Neutrophil (primary cell): Measurements from ENCODE around the gene SH3PXD2B.

Experiments used
- H3K27ac ChIP-seq: fragments of 200-600 bp; sonication (generic); 2 replicates; pipeline ENCODE4 v1.5.1; 2016; ENCODE audit warnings: mild to moderate bottlenecking, moderate library complexity
- H3K27me3 ChIP-seq: fragments of 200-600 bp; sonication (generic); 2 replicates; pipeline ENCODE4 v1.6.0; 2016; ENCODE audit warnings: mild to moderate bottlenecking
- H3K36me3 ChIP-seq: fragments of 200-600 bp; sonication (generic); 2 replicates; pipeline ENCODE4 v1.5.1; 2017
- H3K4me1 ChIP-seq, 2 experiments: fragments of 200-600 bp in 1 of 2; sonication (generic) in 1 of 2; 1 replicate in 1 of 2; 2 replicates in 1 of 2; pipeline versions ENCODE4 v1.5.1 to v1.6.1; 2013 to 2016; ENCODE audit warnings: low read depth in 1 of 2, low read length in 1 of 2, mild to moderate bottlenecking in 1 of 2, moderate library complexity in 1 of 2; ENCODE audit not compliant: control insufficient read depth in 1 of 2, insufficient read depth in 1 of 2
- H3K4me3 ChIP-seq, 2 experiments: fragments of 200-600 bp in 1 of 2; sonication (generic) in 1 of 2; 1 replicate in 1 of 2; 2 replicates in 1 of 2; pipeline ENCODE4 v1.5.1; 2013 to 2016; ENCODE audit warnings: low read depth in 1 of 2, low read length in 1 of 2, mild to moderate bottlenecking in 1 of 2, moderate library complexity in 1 of 2
- H3K9me3 ChIP-seq: fragments of 200-600 bp; sonication (generic); 2 replicates; pipeline ENCODE4 v1.5.1; 2016
- TF ChIP-seq, protein P1 (sequence below): fragments of 200-600 bp; sonication (generic); IDR thresholded peaks from 2 replicates; pipeline ENCODE4 v1.5.1; 2016; ENCODE audit warnings: antibody characterized with exemption

Gene SH3PXD2B

GRCh38 chr5:172280317-172280716 is 174.0 kb downstream of the SH3PXD2B start:
- Histone ChIP-seq H3K27ac (no peak overlapping the region), H3K4me1 (peaks cover 32 to 37% of the 10 kb centered on the region in 2 experiments), H3K27me3 (peaks cover 22% of the 10 kb centered on the region), H3K4me3 (no peak overlapping the region), H3K9me3 (no peaks in the 10 kb centered on the region), H3K36me3 (no peaks in the 10 kb centered on the region)
- TF ChIP-seq, protein P1, sequence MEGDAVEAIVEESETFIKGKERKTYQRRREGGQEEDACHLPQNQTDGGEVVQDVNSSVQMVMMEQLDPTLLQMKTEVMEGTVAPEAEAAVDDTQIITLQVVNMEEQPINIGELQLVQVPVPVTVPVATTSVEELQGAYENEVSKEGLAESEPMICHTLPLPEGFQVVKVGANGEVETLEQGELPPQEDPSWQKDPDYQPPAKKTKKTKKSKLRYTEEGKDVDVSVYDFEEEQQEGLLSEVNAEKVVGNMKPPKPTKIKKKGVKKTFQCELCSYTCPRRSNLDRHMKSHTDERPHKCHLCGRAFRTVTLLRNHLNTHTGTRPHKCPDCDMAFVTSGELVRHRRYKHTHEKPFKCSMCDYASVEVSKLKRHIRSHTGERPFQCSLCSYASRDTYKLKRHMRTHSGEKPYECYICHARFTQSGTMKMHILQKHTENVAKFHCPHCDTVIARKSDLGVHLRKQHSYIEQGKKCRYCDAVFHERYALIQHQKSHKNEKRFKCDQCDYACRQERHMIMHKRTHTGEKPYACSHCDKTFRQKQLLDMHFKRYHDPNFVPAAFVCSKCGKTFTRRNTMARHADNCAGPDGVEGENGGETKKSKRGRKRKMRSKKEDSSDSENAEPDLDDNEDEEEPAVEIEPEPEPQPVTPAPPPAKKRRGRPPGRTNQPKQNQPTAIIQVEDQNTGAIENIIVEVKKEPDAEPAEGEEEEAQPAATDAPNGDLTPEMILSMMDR: no peak

GRCh38 chr5:172278356-172278755 is 176.0 kb downstream of the SH3PXD2B start:
- H3K4me3 ChIP-seq: no peak overlapping the region
- H3K27ac ChIP-seq: no peak overlapping the region
- peaks cover 10% of the 10 kb centered on the region for H3K27me3 ChIP-seq
- no peaks in the 10 kb centered on the region for H3K9me3 ChIP-seq
- TF ChIP-seq, protein P1: no peak
- peaks cover 30 to 39% of the 10 kb centered on the region in 2 experiments for H3K4me1 ChIP-seq
- H3K36me3 ChIP-seq: no peaks in the 10 kb centered on the region

DNA sequence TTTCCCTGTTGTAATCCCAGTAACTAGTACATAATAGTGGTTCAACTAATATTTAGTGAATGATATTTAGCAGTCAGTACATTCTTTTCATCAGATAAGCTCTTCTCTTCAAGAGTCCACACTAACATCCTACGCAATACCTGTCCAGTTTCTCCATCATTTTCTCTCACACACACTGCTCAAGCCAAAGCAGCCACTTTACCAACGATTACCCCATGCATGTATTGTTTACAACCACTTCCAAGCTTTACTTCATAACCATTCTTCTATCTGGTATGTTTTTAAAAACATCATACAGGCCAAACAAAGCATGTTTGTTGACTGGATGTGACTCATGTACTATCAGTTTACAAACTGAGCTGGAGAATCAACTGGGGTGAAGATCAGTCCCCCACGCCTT is 178.1 kb downstream of the SH3PXD2B start:
- TF ChIP-seq, protein P1: no peak
- Histone ChIP-seq H3K27me3 (no peaks in the 10 kb centered on the region), H3K36me3 (no peaks in the 10 kb centered on the region), H3K4me3 (no peak overlapping the region), H3K4me1 (peaks cover 18 to 24% of the 10 kb centered on the region in 2 experiments), H3K9me3 (no peaks in the 10 kb centered on the region), H3K27ac (peak overlapping the region; percentile 14)
